ENCODE data around the gene ATG9B. TPM values are rescaled to one million over a fixed set of nuclear protein-coding genes. Genes with fewer than 3 reads are reported as not detected.
A peak's percentile ranks its signal among the peaks of the same experiment; 100 is the strongest.

The ATG9B gene
- total and polyA plus RNA-seq, 9 of the 15 experiments (the other 6 are each of a cell fraction or from before 2014, with no cell fraction given) = 0.29 to 8.0 (median 2.1) TPM

DNA sequence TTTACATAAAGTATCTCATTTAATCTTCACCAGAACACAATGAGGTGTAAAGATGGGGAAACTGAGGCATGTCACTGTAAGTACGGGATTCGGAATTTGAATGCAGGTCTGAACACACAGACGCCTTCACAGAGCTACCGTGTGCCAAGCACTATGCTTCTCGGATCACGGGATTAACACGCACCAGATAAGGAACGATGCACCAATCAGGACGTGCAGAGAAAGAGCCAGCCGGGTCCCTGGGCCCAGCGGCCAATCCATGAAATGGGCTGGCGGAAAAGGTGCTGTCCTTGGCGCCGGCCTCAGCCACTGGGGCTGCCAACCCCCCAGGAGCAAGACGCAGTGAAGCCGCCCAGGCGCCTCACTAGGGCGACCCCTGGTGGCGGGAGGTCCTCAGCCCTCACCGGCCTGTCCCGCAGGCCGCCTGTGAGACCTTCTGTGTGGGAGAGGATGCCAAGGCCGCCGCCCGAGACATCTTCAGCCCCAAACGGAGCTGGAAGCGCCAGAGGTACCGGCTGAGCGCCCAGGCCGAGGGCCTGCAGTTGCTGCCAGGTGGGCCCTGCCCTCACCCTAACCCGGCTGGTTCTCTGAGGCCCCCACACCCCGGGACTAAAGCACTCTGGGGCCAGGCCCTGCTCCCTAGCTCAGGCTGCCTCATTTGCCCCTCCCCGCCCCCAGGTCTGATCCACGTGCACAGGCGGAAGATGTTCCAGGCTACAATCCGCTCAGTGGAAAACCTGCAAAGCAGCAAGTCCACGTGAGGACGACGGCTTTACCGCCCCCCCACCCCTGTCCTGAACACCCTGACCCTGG, 15.6 kb downstream of the ATG9B start (continued):
- TF ChIP-seq HBP1 (CRISPR knock-in tag; IDR thresholded peaks at IDR 0.05) (no peak), THRB (CRISPR knock-in tag; conservative IDR thresholded peaks at IDR 0.05) (0 out of 2 replicates have a peak, but pooled peaks have one; percentile 7), ZNF253 (CRISPR knock-in tag; conservative IDR thresholded peaks at IDR 0.05) (no peak), AFF1 (IDR thresholded peaks at IDR 0.05; ENCODE audit: low read depth in 1 of 2, partially characterized antibody in 2 of 2) (peak; percentile 33 to 90), ZFX (CRISPR knock-in tag; IDR thresholded peaks at IDR 0.05) (peak; percentile 95), PHF20 (IDR thresholded peaks at IDR 0.05; ENCODE audit: partially characterized antibody) (peak; percentile 81), NELFE (IDR thresholded peaks at IDR 0.05; ENCODE audit: insufficient read depth, insufficient read length) (no peak), NR3C1 (CRISPR knock-in tag; IDR thresholded peaks at IDR 0.05) (no peak), YBX1 (IDR thresholded peaks at IDR 0.05) (no peak), ZNF140 (CRISPR knock-in tag; IDR thresholded peaks at IDR 0.05) (no peak), ADNP (tag; IDR thresholded peaks at IDR 0.05) (no peak), BCL6 (CRISPR knock-in tag; IDR thresholded peaks at IDR 0.05) (no peak), RBM17 (IDR thresholded peaks at IDR 0.05; ENCODE audit: borderline replicate concordance, low read depth, low read length) (no peak)
- TF ChIP-seq, protein P1, sequence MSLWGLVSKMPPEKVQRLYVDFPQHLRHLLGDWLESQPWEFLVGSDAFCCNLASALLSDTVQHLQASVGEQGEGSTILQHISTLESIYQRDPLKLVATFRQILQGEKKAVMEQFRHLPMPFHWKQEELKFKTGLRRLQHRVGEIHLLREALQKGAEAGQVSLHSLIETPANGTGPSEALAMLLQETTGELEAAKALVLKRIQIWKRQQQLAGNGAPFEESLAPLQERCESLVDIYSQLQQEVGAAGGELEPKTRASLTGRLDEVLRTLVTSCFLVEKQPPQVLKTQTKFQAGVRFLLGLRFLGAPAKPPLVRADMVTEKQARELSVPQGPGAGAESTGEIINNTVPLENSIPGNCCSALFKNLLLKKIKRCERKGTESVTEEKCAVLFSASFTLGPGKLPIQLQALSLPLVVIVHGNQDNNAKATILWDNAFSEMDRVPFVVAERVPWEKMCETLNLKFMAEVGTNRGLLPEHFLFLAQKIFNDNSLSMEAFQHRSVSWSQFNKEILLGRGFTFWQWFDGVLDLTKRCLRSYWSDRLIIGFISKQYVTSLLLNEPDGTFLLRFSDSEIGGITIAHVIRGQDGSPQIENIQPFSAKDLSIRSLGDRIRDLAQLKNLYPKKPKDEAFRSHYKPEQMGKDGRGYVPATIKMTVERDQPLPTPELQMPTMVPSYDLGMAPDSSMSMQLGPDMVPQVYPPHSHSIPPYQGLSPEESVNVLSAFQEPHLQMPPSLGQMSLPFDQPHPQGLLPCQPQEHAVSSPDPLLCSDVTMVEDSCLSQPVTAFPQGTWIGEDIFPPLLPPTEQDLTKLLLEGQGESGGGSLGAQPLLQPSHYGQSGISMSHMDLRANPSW (CRISPR knock-in tag; IDR thresholded peaks at IDR 0.05) = peak; percentile 94; the same call in 1 of the 2 replicates
